ENCODE data around the gene PDCD6IP. TPM values are rescaled to one million over a fixed set of nuclear protein-coding genes. Genes with fewer than 3 reads are reported as not detected.

PDCD6IP gene
- total RNA-seq, 1 experiment from 2014 or later, result 80.3 TPM

- DNase-seq (ENCODE audit: low read depth), result no peak
Observed at GRCh38 chr3:33892655-33893054, 94.2 kb downstream of the PDCD6IP start.

- DNase-seq (ENCODE audit: low read depth), result no peak
Observed at GRCh38 chr3:33895658-33896057, 97.2 kb downstream of the PDCD6IP start.

GRCh38 chr3:33897306-33897705 lies 98.9 kb downstream of the PDCD6IP start:
- DNase-seq (ENCODE audit: low read depth), result no peak

- no peak for DNase-seq (ENCODE audit: low read depth)
Observed at GRCh38 chr3:33898901-33899300, 100.5 kb downstream of the PDCD6IP start.

GRCh38 chr3:33900440-33900808 lies 102.0 kb downstream of the PDCD6IP start:
- no peak for DNase-seq (ENCODE audit: low read depth)

- DNase-seq (ENCODE audit: low read depth), result no peak
Observed at GRCh38 chr3:33900809-33901505, 102.5 kb downstream of the PDCD6IP start.

GRCh38 chr3:33901862-33902563 lies 103.6 kb downstream of the PDCD6IP start:
- no peak for DNase-seq (ENCODE audit: low read depth)

GRCh38 chr3:33904730-33905129 lies 106.3 kb downstream of the PDCD6IP start:
- no peak for DNase-seq (ENCODE audit: low read depth)

GRCh38 chr3:33908250-33908851 lies 109.9 kb downstream of the PDCD6IP start:
- no peak for DNase-seq (ENCODE audit: low read depth)

- no peak for DNase-seq (ENCODE audit: low read depth)
Observed at GRCh38 chr3:33909547-33909946, 111.1 kb downstream of the PDCD6IP start.

GRCh38 chr3:33910031-33910430 lies 111.6 kb downstream of the PDCD6IP start:
- no peak for DNase-seq (ENCODE audit: low read depth)

- peak; percentile 50 for DNase-seq (ENCODE audit: low read depth)
Observed at GRCh38 chr3:33911525-33912322, 113.3 kb downstream of the PDCD6IP start.

GRCh38 chr3:33914212-33914611 lies 115.8 kb downstream of the PDCD6IP start:
- no peak for DNase-seq (ENCODE audit: low read depth)

- DNase-seq (ENCODE audit: low read depth), result no peak
Observed at GRCh38 chr3:33914731-33915379, 116.4 kb downstream of the PDCD6IP start.

- peak; percentile 43 for DNase-seq (ENCODE audit: low read depth)
Observed at GRCh38 chr3:33915796-33916546, 117.5 kb downstream of the PDCD6IP start.

GRCh38 chr3:33918126-33918756 lies 119.8 kb downstream of the PDCD6IP start:
- no peak for DNase-seq (ENCODE audit: low read depth)
